ENCODE results near the gene FOXQ1.
"Not testable (repeated sequence)": the region's sequence is repeated elsewhere in the genome, so short reads cannot be mapped to it uniquely, and the experiment has no call there.

The FOXQ1 gene

DNA sequence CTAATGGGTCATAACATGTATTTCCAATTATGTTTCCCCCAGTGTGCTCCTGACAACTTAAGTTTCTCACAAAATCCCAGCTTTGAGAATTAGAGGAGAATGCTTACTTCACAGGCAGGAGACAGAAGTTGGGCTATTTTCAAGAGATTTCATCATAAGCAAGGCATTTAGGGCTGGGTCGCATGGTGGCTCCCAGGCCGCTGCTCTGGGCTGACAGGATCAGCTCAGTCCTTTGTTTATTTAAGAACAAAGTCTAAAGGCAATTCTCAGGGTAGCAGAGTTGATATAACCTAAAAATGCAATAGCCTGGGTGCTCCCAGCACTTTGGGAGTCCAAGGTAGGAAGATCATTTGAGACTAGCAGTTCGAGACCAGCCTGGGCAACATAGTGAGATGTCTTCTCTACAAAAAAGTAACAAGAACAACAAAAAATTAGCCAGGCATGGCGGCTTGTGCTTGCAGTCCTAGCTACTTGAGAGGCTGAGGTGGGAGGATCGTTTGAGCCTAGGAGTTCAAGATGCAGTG is 10.9 kb downstream of the FOXQ1 start:
- no peak for DNase-seq

DNA sequence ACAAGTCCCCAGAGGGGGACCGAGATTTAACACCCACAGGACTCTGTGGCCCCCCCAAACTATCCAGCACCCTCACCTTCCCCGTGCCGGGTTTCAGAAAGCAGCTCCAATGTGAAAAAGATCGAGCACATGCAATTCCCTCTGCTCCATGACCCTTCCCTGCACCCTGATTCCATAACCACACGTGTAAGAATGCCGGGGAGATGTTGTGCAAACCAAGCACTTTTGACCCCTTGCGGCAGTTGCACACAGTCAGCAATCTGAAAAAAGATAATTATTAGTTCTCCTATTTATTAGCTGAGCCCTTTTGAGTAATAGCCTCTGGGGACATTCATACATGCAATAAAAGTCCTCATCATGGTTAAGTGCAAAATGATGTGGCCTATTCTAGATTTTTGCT is 13.0 kb downstream of the FOXQ1 start:
- no peak for DNase-seq

GRCh38 chr6:1325461-1326309 is 13.8 kb downstream of the FOXQ1 start:
- peak; percentile 21 for DNase-seq

DNA sequence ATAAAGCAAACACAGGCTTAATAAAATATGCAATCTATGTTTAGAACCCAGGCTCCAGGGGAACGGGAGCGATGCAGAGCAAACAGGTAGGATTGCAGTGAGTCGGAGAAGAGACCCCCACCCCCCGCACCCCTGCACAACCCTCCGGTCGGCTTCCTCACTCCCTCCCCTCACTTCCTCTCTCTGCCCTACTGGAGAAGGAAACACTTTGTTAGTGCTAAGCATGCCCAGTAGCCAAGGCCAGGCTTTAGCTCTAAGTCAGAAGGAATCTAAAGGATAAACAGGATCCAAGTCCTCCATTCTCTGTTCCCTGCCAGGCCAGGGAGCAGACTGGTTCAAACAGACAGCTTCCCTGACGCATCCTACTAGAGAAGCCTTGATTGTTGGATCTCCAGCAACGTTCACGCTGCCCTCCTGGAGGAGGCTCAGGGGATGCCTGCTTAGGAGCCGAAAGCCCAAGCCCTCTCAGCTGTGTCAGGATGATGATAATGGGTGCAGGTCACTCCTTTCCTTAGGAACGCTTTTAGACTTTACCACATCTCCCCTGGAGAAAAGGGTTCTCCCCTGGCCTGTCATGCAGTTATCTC is 14.7 kb downstream of the FOXQ1 start:
- no peak for DNase-seq

DNA sequence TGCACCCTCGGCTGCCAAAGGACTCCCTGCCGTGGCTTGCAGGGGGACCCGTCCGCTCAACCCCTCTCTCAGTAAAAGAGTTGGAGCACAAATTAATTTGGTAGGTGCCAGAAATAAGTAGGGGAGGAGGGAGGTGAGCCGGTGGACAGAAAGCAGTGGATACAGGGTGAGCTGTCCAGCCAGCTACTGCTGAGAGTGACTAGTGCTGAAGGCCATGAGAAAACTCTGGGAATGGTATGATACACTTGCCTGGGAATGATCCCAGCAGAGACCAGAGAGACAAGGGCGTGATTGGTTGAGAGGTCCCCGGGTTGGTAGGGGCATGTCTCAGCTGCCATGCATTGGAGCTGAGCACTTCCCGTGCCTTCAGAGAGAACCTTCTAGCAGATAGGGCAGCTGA is 15.7 kb downstream of the FOXQ1 start:
- no peak for DNase-seq

GRCh38 chr6:1328129-1328800 is 16.4 kb downstream of the FOXQ1 start:
- no peak for DNase-seq

- no peak for DNase-seq
Observed at GRCh38 chr6:1329708-1330107, 17.8 kb downstream of the FOXQ1 start.

DNA sequence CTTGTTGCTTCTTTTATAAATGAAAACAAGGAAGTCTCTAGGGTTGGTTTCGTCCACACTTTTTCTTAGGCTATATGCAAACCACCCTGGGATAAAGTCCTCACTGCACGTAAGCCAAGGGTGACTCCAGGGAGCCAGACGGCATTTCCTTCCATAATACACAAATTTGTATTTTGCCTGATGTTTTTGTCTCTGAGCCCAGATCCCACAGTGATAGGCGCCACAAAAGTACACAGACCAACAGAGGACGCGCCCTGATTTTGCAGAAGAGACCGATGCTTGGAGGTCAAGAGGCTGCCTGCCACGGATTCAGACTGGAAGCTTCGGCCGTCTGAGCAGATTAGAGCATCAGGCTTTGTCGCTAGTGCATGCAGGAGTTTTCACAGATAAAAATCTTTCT is 22.8 kb downstream of the FOXQ1 start:
- DNase-seq = no peak

DNA sequence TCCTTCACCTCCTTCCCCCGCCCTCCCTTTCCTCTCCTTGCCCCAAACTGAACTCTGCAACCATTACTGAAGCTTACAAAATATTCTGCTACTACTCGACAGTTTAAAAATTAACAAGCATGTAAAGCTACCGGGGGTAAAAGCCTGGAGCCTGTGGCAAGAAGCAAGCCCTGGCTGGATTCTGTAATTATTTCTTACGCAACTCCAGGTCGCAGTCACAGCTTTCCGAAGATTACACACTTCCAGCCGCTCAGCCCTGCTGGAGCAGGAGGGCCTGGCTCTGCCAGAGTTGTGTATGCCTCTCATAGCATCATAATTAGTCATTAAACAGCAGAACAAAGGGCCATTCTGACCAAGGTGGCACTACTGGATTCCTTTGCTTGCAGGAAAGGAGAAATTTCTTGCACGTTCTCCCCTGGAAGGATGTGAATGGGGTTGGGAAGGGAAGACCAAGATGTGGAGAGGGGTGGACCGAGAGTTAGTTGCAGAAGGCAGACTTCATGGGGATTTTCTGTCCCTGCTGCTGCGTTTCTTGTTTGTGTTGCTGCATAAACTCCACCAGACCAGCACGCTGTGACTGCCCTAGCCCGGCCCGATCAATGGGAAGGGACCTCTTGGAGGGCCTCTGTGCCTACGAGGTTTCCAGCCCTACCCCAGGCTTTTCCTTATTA is 23.6 kb downstream of the FOXQ1 start:
- DNase-seq = no peak

DNA sequence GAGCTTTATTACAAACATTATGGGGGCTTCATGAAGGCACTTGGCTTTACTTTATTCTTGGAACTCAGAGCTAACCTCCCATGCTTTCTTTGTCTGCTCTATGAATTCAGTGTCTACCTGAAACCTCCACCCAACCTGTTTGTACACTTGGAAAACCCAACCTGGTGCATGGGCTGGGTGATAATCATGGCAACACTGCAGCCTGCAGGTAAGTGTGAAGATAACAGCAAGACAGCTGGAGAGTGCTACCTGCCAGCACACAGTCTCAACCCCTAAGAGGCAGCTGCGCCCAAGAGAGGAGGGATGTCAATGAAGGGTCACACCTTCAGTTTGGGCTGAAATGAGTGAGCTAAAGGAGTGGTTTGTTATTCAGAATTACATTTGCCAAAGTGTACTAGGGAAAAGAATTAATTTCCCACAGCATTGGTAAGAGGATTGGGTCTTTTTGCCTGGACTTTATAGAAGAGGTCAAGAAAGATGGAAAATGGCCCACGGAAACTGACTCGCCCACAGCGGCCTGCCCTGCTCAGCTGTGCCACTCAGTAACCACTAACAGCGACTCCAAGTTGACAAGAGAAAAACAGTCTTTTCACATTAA is 24.4 kb downstream of the FOXQ1 start:
- no peak for DNase-seq

- no peak for DNase-seq
Observed at GRCh38 chr6:1337791-1338190, 25.9 kb downstream of the FOXQ1 start.

- no peak for DNase-seq
Observed at GRCh38 chr6:1346101-1346500, 34.2 kb downstream of the FOXQ1 start.

- DNase-seq = no peak
Observed at GRCh38 chr6:1346558-1347091, 34.7 kb downstream of the FOXQ1 start.

GRCh38 chr6:1347161-1347560 is 35.3 kb downstream of the FOXQ1 start:
- DNase-seq = no peak

DNA sequence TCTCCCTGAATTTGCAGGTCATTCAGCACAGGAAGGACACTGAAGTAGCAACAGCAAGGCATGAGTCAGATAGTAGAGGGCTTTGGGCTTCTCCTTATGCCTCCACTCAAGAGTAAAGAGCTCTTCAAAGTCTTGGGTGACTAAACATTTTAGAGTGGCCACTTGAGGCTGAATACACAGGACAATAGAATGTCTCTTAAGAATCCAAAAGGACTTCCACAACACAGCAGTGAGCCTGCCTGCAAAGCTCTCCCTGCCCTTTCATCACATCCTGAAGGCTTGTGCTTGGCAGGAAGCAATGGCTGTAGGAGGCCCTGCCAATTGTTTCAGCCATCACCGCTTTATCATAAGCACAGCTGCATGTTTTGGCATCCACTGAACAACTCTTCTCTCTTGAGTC is 36.8 kb downstream of the FOXQ1 start:
- no peak for DNase-seq

GRCh38 chr6:1349655-1350054 is 37.8 kb downstream of the FOXQ1 start:
- no peak for DNase-seq

- no peak for DNase-seq
Observed at GRCh38 chr6:1351381-1352008, 39.6 kb downstream of the FOXQ1 start.

DNA sequence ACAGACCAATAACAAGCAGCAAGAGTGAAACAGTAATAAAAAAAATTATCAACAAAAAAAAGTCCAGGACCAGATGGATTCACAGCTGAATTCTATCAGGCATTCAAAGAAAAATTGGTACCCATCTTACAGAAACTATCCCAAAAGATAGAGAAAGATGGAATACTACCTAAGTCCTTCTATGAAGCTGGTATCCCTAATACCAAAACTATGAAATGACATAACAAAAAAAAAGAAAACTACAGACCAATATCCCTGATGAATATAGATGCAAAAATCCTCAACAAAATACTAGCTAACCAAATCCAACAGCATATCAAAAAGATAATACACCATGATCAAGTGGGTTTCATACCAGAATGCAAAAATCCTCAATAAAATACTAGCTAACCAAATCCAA is 43.2 kb downstream of the FOXQ1 start:
- DNase-seq = not testable (repeated sequence)

GRCh38 chr6:1361717-1362116 is 49.8 kb downstream of the FOXQ1 start:
- not testable (repeated sequence) for DNase-seq

GRCh38 chr6:1362643-1363042 is 50.7 kb downstream of the FOXQ1 start:
- DNase-seq = no peak

- DNase-seq = no peak
Observed at GRCh38 chr6:1363298-1363697, 51.4 kb downstream of the FOXQ1 start.

All from stimulated activated CD4-positive, alpha-beta T cell treated with anti-CD3 and anti-CD28 coated beads, Interleukin-1b, Interleukin-23, amount 100 ng/mL, for 48 hours (primary cell).